IMR-90 (cell line): ENCODE data around the gene CD99. TPM values are rescaled to one million over a fixed set of nuclear protein-coding genes. Genes with fewer than 3 reads are reported as not detected.

Experiments
- ATAC-seq: fragments of 200-7000 bp; cut with Tn5 transposase; 2 replicates; pipeline ENCODE4 v1.9.1; 2020; ENCODE audit warnings: low read depth, mild to moderate bottlenecking, moderate library complexity
- BruUV-seq: library from RNA; stranded (reverse); fragments of 400-500 nt; replicated peaks from 2 replicates; lab custom pipeline; 2021; lab: Mats Ljungman, UMichigan
- CTCF ChIA-PET: fragments of 300-600 bp; formaldehyde crosslinking; extraction: SDS; loops from one replicate; lab custom pipeline; 2021; ENCODE audit warnings: antibody characterized with exemption; lab: Yijun Ruan, JAX
- POLR2A ChIA-PET: fragments of 300-600 bp; sonication (Branson Sonifier 250); formaldehyde crosslinking; loops from one replicate; lab custom pipeline; 2022; ENCODE audit warnings: antibody characterized with exemption; ENCODE audit not compliant: unreplicated experiment; lab: Charles Lee
- DNase-seq: peaks from one replicate; pipeline ENCODE4 v3.0.0; 2013
- H2AFZ ChIP-seq: replicated peaks from 2 replicates; pipeline ENCODE3; 2013; ENCODE audit warnings: low read length, mild to moderate bottlenecking; ENCODE audit not compliant: poor library complexity
- H2AK5ac ChIP-seq: 2 replicates; pipeline ENCODE4 v1.6.1; 2013; ENCODE audit warnings: low read depth, low read length, inconsistent platforms
- H2AK9ac ChIP-seq: replicated peaks from 2 replicates; pipeline ENCODE3; 2013; ENCODE audit warnings: mild to moderate bottlenecking, low read depth, low read length, moderate library complexity; ENCODE audit not compliant: poor library complexity
- H2BK120ac ChIP-seq: 2 replicates; pipeline ENCODE4 v1.6.1; 2013; ENCODE audit warnings: low read depth, low read length, inconsistent platforms
- H2BK15ac ChIP-seq: 3 replicates; pipeline ENCODE4 v1.6.1; 2013; ENCODE audit warnings: low read depth, low read length, inconsistent platforms
- H2BK20ac ChIP-seq: 2 replicates; pipeline ENCODE4 v1.6.1; 2013; ENCODE audit warnings: low read depth, mild to moderate bottlenecking, inconsistent platforms, low read length, moderate library complexity
- H2BK5ac ChIP-seq: 2 replicates; pipeline ENCODE4 v1.6.1; 2013; ENCODE audit warnings: mild to moderate bottlenecking, low read depth, low read length, inconsistent platforms; ENCODE audit not compliant: poor library complexity, severe bottlenecking
- H3K14ac ChIP-seq: replicated peaks from 2 replicates; pipeline ENCODE4 v1.6.1; 2013; ENCODE audit warnings: low read depth, low read length, inconsistent platforms
- H3K18ac ChIP-seq: 2 replicates; pipeline ENCODE4 v1.6.1; 2013; ENCODE audit warnings: low read depth, low read length, control low read depth
- H3K23ac ChIP-seq: 2 replicates; pipeline ENCODE4 v1.6.1; 2013; ENCODE audit warnings: low read depth, low read length, inconsistent platforms
- H3K27ac ChIP-seq: 2 replicates; pipeline ENCODE4 v1.5.1; 2013; ENCODE audit warnings: mild to moderate bottlenecking, control low read depth, low read length; ENCODE audit not compliant: insufficient read depth
- H3K27me3 ChIP-seq: 2 replicates; pipeline ENCODE4 v1.6.1; 2013; ENCODE audit warnings: low read length; ENCODE audit not compliant: control insufficient read depth, insufficient read depth
- H3K36me3 ChIP-seq: 2 replicates; pipeline ENCODE4 v1.6.1; 2013; ENCODE audit warnings: low read length, mixed read lengths; ENCODE audit not compliant: control insufficient read depth, insufficient read depth
- H3K4ac ChIP-seq: 2 replicates; pipeline ENCODE4 v1.6.1; 2013; ENCODE audit warnings: low read depth, low read length, inconsistent platforms
- H3K4me1 ChIP-seq: 2 replicates; pipeline ENCODE4 v1.6.1; 2013; ENCODE audit warnings: low read length, mixed read lengths; ENCODE audit not compliant: control insufficient read depth, insufficient read depth
- H3K4me2 ChIP-seq: 2 replicates; pipeline ENCODE4 v1.6.1; 2013; ENCODE audit warnings: low read depth, mild to moderate bottlenecking, control low read depth, low read length, moderate library complexity
- H3K4me3 ChIP-seq: 2 replicates; pipeline ENCODE4 v1.5.1; 2013; ENCODE audit warnings: low read depth, mild to moderate bottlenecking, control low read depth, low read length, moderate library complexity; ENCODE audit not compliant: insufficient read depth
- H3K56ac ChIP-seq: 2 replicates; pipeline ENCODE4 v1.6.1; 2013; ENCODE audit warnings: low read length, inconsistent platforms; ENCODE audit not compliant: insufficient read depth; ENCODE audit errors: extremely low read depth
- H3K79me1 ChIP-seq, 2 experiments: 2 replicates each; pipeline ENCODE4 v1.6.1; 2013; ENCODE audit warnings: low read length in 2 of 2, inconsistent platforms in 1 of 2, low read depth in 1 of 2
- H3K9ac ChIP-seq: 2 replicates; pipeline ENCODE4 v1.6.1; 2013; ENCODE audit warnings: low read depth, low read length, control low read depth
- H3K9me1 ChIP-seq: 2 replicates; pipeline ENCODE4 v1.6.1; 2013; ENCODE audit warnings: low read length, inconsistent platforms; ENCODE audit not compliant: insufficient read depth
- H3K9me3 ChIP-seq: 2 replicates; pipeline ENCODE4 v1.6.1; 2013; ENCODE audit warnings: low read length; ENCODE audit not compliant: control insufficient read depth, insufficient read depth
- H4K20me1 ChIP-seq: 2 replicates; pipeline ENCODE4 v1.6.1; 2013; ENCODE audit warnings: low read length, inconsistent platforms; ENCODE audit not compliant: insufficient read depth
- H4K5ac ChIP-seq: 2 replicates; pipeline ENCODE4 v1.6.1; 2013; ENCODE audit warnings: mild to moderate bottlenecking, low read depth, low read length, control low read depth
- H4K8ac ChIP-seq, 2 experiments: 2 replicates each; pipeline ENCODE4 v1.6.1; 2013; ENCODE audit warnings: low read depth in 2 of 2, low read length in 2 of 2, control low read depth in 1 of 2, inconsistent platforms in 1 of 2
- H4K91ac ChIP-seq: 2 replicates; pipeline ENCODE4 v1.6.1; 2013; ENCODE audit warnings: low read depth, low read length, inconsistent platforms; ENCODE audit not compliant: insufficient read depth
- BHLHE40 ChIP-seq: fragments of 150-350 bp; IDR thresholded peaks from 2 replicates; pipeline ENCODE4 v1.6.1; 2016; ENCODE audit warnings: mild to moderate bottlenecking, low read depth, low read length
- NFE2L2 ChIP-seq: fragments of 150-350 bp; IDR thresholded peaks from 2 replicates; pipeline ENCODE4 v1.6.1; 2016; ENCODE audit warnings: low read depth, mild to moderate bottlenecking, low read length
- SMC3 ChIP-seq: fragments of 150-350 bp; IDR thresholded peaks from 2 replicates; pipeline ENCODE4 v1.6.1; 2016; ENCODE audit warnings: low read depth, mild to moderate bottlenecking, antibody characterized with exemption, low read length, moderate library complexity
- WGBS, 2 experiments: methylation state at CpG; one replicate each; pipeline versions ENCODE4 v1.1.5 to v1.1.7; 2013; ENCODE audit warnings: missing lambda C conversion rate in 2 of 2; ENCODE audit not compliant: insufficient read length in 1 of 2; ENCODE audit errors: extremely low coverage in 2 of 2; 5-methylcytosine and 5-hydroxymethylcytosine counted together
- dilution Hi-C: fragments of 300-500 bp; cut with HindIII; formaldehyde crosslinking; loops from one replicate; pipeline ENCODE4 v1.14.3; 2018; ENCODE audit warnings: low sequenced_read_pairs; ENCODE audit not compliant: unreplicated experiment
- in situ Hi-C: fragments of 300-500 bp; cut with MboI; formaldehyde crosslinking; loops from 3 replicates; pipeline ENCODE4 v1.14.3; 2019; ENCODE audit warnings: low sequenced_read_pairs, inconsistent platforms, mixed read lengths
- intact Hi-C: fragments of 100-400 bp; cut with micrococcal nuclease; formaldehyde crosslinking; loops from 2 replicates; pipeline ENCODE4 v1.10.0; 2022
- polyA plus RNA-seq, 3 experiments: library from polyadenylated mRNA; depleted of rRNA; stranded (reverse); fragments of >200 nt; gene quantifications; 2 replicates each; pipeline ENCODE4 v1.2.3, GENCODE V29; 2012; ENCODE audit warnings: low replicate concordance in 1 of 3
- total RNA-seq: library from RNA; depleted of rRNA; stranded (reverse); fragments of >200 nt; gene quantifications from 2 replicates; pipeline ENCODE4 v1.2.3, GENCODE V29; 2012

The CD99 gene
- total and polyA plus RNA-seq, 2 of the 4 experiments (the other 2 are of a cell fraction), result 102 to 369 TPM

GRCh38 chrX:2642146-2642545 is 48.9 kb upstream of the CD99 start:
- Histone ChIP-seq H2BK5ac (no peak overlapping the region), H4K8ac (no peak overlapping the region), H4K20me1 (no peaks in the 10 kb centered on the region), H3K4me3 (no peak overlapping the region), H3K23ac (no peak overlapping the region), H3K36me3 (no peaks in the 10 kb centered on the region; the same call in 1 of the 2 replicates), H3K18ac (no peak overlapping the region), H4K5ac (no peak overlapping the region), H3K27me3 (no peaks in the 10 kb centered on the region), H3K56ac (no peak overlapping the region), H2BK15ac (no peak overlapping the region), H4K91ac (no peak overlapping the region), H3K9me3 (0 out of 2 replicates have a peak, but pooled peaks cover 2% of the 10 kb centered on the region), H2AK9ac (no peak overlapping the region), H3K79me1 (no peaks in the 10 kb centered on the region), H2AK5ac (no peak overlapping the region), H3K9ac (no peak overlapping the region), H3K4me1 (no peaks in the 10 kb centered on the region), H3K27ac (no peak overlapping the region), H2AFZ (no peak overlapping the region), H3K14ac (no peak overlapping the region), H2BK20ac (no peak overlapping the region), H3K4ac (no peak overlapping the region), H3K4me2 (no peak overlapping the region), H3K9me1 (peaks cover 2% of the 10 kb centered on the region; the same call in 1 of the 2 replicates), H2BK120ac (no peak overlapping the region)
- WGBS, 2 experiments, result 86% methylated on average over 2 of the region's 8 CpGs; no CpG with 5 or more reads in 1 of the 2 experiments
- BruUV-seq, result no TSS peak
- in situ Hi-C loops, result no loop called here
- dilution Hi-C loops, result no loop called here
- TF ChIP-seq BHLHE40 (no peak), SMC3 (no peak), NFE2L2 (no peak)
- ChIA-PET CTCF (no interaction called here), POLR2A (no interaction called here)
- no peak for ATAC-seq
- DNase-seq, result no peak
- intact Hi-C loops, result no loop called here
